ENCODE results near the gene PLXNC1. TPM values are rescaled to one million over a fixed set of nuclear protein-coding genes. Genes with fewer than 3 reads are reported as not detected.
A peak's percentile ranks its signal among the peaks of the same experiment; 100 is the strongest.

The PLXNC1 gene
- total and polyA plus RNA-seq, 8 donors = 7.3 to 55.9 (median 11.1) TPM

DNA sequence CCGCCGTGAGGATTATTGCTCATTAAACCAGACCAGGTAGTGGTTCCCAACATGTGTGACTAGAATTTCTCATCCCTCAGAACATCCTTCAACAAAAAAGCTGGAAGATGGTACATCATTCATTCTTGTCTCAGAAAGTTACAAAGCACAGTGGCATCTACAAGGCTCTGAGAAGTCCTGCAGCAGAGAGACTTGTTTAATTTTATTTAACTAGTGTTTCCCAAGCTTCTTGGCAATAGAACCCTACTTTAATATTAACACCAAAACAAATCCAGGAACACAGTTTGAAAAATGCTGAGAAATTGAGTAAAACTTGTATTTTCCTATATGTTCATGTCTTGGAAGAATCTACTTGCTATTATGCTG is 54.8 kb downstream of the PLXNC1 start:
- Histone ChIP-seq H3K27ac (no peak overlapping the region), H3K4me1 (peaks cover 0 to 44% of the 10 kb centered on the region in 2 donors)
- no peak for ATAC-seq

DNA sequence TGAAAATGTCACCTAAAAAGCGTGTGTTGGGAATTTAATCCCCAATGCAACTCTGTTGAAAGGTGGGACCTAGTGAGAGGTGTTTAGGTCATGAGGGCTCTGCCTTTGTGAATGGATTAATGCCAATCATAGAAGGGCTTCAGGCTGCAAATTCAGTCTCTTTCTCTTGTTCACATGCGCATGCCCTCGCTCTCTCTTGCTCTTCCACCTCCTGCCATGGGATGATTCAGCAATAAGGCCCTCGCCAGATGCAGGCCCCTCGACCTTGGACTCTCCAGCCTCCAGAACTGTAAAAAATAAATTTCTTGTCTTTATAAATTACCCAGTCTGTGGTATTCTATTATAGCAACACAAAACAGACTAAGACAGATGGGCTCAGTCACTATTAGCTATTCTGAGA is 55.4 kb downstream of the PLXNC1 start:
- DNase-seq (no peak), ATAC-seq (no peak)
- Histone ChIP-seq H3K4me3 (no peak overlapping the region), H3K27me3 (no peaks in the 10 kb centered on the region), H3K27ac (peak overlapping the region in 1 of 2 donors; percentile 89), H3K9me3 (no peaks in the 10 kb centered on the region), H3K4me1 (peaks cover 0 to 50% of the 10 kb centered on the region in 2 donors), H3K36me3 (peaks cover 0 to 5% of the 10 kb centered on the region in 2 donors)
- TF ChIP-seq, protein P1, sequence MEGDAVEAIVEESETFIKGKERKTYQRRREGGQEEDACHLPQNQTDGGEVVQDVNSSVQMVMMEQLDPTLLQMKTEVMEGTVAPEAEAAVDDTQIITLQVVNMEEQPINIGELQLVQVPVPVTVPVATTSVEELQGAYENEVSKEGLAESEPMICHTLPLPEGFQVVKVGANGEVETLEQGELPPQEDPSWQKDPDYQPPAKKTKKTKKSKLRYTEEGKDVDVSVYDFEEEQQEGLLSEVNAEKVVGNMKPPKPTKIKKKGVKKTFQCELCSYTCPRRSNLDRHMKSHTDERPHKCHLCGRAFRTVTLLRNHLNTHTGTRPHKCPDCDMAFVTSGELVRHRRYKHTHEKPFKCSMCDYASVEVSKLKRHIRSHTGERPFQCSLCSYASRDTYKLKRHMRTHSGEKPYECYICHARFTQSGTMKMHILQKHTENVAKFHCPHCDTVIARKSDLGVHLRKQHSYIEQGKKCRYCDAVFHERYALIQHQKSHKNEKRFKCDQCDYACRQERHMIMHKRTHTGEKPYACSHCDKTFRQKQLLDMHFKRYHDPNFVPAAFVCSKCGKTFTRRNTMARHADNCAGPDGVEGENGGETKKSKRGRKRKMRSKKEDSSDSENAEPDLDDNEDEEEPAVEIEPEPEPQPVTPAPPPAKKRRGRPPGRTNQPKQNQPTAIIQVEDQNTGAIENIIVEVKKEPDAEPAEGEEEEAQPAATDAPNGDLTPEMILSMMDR (IDR thresholded peaks at IDR 0.05) = no peak
- intact Hi-C loops (cut with DNase I) = no loop called here

More for the DNA sequence above, 54.8 kb downstream of the PLXNC1 start:
- no peaks in the 10 kb centered on the region for H3K9me3 ChIP-seq
- TF ChIP-seq, protein P1 (IDR thresholded peaks at IDR 0.05) = no peak
- no peak for DNase-seq
- H3K27me3 ChIP-seq = no peaks in the 10 kb centered on the region
- H3K36me3 ChIP-seq = peaks cover 0 to 5% of the 10 kb centered on the region in 2 donors
- intact Hi-C loops (cut with DNase I) = no loop called here
- H3K4me3 ChIP-seq = no peak overlapping the region

DNA sequence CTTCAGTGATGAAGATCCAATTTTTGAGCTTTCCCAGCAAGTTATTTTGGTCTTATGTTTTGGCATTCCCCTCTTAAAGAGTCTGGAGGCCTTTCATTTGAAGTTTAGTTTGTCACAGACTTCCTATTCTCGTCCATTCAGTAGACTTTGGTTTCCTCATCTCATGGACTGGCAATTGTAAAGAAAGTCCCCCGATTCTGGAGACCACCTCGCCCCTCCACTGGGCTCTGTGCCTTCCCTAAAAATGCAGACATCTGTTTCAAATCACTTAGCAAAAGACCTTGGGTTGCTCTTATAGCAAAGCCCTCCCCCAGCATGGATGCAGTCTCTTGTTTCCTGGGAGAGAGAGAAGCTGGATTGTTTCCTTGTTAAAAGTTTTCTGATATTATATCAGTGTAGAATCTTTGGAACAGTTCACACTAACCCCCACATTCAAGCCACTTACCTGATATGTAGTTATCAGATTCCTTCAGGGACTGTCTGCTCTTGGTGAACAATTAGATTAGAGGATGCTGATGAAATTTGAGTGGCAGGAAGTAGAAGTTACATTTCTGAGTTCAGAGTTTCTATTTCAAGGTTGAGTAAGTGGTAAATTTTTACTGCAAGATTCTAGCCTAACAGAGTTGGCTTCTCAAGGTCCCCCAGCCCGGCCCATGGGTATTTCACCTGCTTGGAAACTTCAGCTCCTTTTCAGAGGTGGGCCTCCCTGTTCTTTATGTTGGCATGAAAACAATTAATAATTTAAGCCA is 56.3 kb downstream of the PLXNC1 start:
- Histone ChIP-seq H3K27ac (peak overlapping the region in 1 of 2 donors; percentile 89), H3K9me3 (no peaks in the 10 kb centered on the region), H3K27me3 (no peaks in the 10 kb centered on the region), H3K4me1 (peaks cover 0 to 55% of the 10 kb centered on the region in 2 donors), H3K4me3 (no peak overlapping the region), H3K36me3 (peaks cover 0 to 5% of the 10 kb centered on the region in 2 donors)
- no peak for ATAC-seq
- DNase-seq = no peak
- TF ChIP-seq, protein P1 (IDR thresholded peaks at IDR 0.05) = no peak
- intact Hi-C loops (cut with DNase I) = no loop called here

DNA sequence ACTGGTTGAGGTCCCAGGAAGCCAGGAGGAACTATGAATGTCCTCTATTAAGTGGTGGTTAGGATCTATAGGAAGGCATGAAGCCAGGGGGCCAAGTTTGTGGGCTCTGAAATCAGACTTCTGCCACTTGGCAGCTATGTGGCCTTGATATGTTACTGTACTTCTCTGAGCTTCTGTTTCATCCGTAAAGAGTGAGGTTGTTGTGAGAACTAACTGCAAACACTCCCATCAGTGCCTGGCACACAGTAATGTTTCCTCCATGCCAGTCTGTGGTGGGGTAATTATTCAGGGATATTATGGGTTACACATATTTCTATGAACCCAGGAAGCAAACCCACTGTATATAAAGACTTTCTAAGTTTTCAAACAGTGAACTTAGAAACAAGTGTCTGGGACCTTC is 57.4 kb downstream of the PLXNC1 start:
- Histone ChIP-seq H3K4me1 (peaks cover 0 to 55% of the 10 kb centered on the region in 2 donors), H3K27me3 (no peaks in the 10 kb centered on the region), H3K36me3 (peaks cover 0 to 2% of the 10 kb centered on the region in 2 donors), H3K4me3 (no peak overlapping the region), H3K27ac (peak overlapping the region in 1 of 2 donors; percentile 89), H3K9me3 (no peaks in the 10 kb centered on the region)
- no peak for DNase-seq
- TF ChIP-seq, protein P1 (IDR thresholded peaks at IDR 0.05) = no peak
- intact Hi-C loops (cut with DNase I) = no loop called here
- no peak for ATAC-seq

DNA sequence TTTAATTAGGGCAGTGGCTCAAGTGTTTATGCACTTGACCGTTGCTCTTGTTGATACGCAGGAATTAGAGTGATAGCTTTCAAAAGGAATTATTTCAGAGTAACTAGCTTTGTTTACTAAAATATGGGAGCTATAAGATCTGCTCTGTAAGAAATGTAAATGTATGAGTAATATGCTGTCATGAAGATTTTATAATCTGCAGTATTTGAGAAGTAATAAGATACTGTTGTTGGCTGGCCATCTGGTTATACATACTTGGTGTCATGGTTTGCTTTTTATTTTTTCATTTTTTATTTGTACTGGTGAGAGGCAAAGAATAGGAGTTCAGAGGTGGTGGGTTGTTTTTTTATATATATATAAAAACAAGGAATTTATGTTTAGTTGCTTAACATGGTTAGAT is 58.5 kb downstream of the PLXNC1 start:
- H3K27ac ChIP-seq = peak overlapping the region in 1 of 2 donors; percentile 89
- TF ChIP-seq, protein P1 (IDR thresholded peaks at IDR 0.05) = no peak
- intact Hi-C loops (cut with DNase I) = no loop called here

More for the DNA sequence above, 58.5 kb downstream of the PLXNC1 start:
- ATAC-seq (no peak), DNase-seq (no peak)
- peaks cover 0 to 55% of the 10 kb centered on the region in 2 donors for H3K4me1 ChIP-seq
- no peak overlapping the region for H3K4me3 ChIP-seq
- H3K27me3 ChIP-seq = no peaks in the 10 kb centered on the region
- no peaks in the 10 kb centered on the region for H3K36me3 ChIP-seq
- H3K9me3 ChIP-seq = no peaks in the 10 kb centered on the region
